RCC 7860 (cell line): ENCODE data around the gene TMEM131L.
A peak's percentile ranks its signal among the peaks of the same experiment; 100 is the strongest.
"Not testable (repeated sequence)": the region's sequence is repeated elsewhere in the genome, so short reads cannot be mapped to it uniquely, and the experiment has no call there.

Source experiments
- DNase-seq: peaks from one replicate; pipeline ENCODE4 v3.0.0-alpha.2; 2015; ENCODE audit warnings: low spot score
- FAIRE-seq: peaks from 2 replicates; lab custom pipeline; 2012; peaks lifted over from hg19 to GRCh38; lab: Jason Lieb, UNC

Gene TMEM131L, protein sequence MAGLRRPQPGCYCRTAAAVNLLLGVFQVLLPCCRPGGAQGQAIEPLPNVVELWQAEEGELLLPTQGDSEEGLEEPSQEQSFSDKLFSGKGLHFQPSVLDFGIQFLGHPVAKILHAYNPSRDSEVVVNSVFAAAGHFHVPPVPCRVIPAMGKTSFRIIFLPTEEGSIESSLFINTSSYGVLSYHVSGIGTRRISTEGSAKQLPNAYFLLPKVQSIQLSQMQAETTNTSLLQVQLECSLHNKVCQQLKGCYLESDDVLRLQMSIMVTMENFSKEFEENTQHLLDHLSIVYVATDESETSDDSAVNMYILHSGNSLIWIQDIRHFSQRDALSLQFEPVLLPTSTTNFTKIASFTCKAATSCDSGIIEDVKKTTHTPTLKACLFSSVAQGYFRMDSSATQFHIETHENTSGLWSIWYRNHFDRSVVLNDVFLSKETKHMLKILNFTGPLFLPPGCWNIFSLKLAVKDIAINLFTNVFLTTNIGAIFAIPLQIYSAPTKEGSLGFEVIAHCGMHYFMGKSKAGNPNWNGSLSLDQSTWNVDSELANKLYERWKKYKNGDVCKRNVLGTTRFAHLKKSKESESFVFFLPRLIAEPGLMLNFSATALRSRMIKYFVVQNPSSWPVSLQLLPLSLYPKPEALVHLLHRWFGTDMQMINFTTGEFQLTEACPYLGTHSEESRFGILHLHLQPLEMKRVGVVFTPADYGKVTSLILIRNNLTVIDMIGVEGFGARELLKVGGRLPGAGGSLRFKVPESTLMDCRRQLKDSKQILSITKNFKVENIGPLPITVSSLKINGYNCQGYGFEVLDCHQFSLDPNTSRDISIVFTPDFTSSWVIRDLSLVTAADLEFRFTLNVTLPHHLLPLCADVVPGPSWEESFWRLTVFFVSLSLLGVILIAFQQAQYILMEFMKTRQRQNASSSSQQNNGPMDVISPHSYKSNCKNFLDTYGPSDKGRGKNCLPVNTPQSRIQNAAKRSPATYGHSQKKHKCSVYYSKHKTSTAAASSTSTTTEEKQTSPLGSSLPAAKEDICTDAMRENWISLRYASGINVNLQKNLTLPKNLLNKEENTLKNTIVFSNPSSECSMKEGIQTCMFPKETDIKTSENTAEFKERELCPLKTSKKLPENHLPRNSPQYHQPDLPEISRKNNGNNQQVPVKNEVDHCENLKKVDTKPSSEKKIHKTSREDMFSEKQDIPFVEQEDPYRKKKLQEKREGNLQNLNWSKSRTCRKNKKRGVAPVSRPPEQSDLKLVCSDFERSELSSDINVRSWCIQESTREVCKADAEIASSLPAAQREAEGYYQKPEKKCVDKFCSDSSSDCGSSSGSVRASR (N-terminal part only)

DNA sequence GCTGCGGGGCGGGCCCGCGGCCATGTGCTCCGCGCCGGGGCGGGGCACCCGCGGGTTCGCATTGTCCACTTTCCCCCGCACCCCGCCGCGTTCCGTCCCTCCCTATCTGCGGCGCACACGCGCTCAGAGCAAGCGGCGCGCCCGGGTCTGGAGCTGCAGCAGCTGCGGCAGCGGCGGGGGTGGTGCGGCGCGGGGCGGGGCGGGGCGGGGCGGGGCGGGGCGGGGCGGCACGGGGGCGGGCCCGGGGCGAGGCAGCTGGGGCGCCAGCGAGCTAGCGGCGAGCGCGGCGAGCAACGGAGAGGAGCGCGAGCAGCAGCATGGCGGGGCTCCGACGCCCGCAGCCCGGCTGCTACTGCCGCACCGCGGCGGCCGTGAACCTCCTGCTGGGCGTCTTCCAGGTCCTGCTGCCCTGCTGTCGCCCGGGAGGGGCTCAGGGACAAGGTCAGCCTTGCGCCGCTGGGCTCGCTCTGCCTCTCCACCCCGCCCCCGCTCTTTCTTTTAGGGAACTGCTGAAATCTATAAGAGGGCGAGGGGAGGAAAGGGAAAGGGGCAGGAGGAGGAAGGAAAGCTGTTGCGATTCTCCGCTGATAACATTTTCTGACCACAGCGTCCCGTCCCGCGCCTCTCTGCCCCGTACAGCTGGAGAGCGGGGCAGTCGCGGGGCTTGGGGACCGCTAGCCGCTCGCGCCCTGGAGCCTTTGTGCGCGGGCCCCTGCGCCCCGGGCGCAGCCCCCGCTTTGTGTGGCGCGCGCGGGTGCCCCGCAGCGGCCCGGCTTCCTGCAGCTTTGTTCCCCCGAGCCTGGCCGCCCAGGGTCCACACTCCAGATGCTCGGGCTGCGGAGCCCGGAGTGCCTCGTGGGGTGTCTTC is at the start of gene TMEM131L:
Gene TMEM131L, plus strand, starts transcription at position 280 of the 868 bp plus-strand sequence. Its CDS starts 38 bp downstream, at position 318.
- FAIRE-seq, result no peak
- peak; percentile 20 for DNase-seq

DNA sequence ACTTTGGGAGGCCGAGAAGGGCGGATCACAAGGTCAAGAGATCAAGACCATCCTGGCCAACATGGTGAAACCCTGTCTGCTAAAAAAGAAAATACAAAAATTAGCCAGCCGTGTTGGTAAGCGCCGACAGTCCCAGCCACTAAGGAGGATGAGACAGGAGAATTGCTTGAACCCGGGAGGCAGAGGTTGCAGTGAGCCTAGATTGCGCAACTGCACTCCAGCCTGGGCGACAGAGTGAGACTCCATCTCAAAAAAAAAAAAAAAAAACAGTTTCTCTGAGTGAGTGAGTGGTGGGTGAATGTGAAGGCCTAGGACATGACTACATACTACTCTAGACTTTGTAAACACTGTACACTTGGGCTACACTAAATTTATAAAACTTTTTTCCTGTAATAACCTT is 49.7 kb upstream of the TMEM131L start:
- DNase-seq, FAIRE-seq: not testable (repeated sequence)

DNA sequence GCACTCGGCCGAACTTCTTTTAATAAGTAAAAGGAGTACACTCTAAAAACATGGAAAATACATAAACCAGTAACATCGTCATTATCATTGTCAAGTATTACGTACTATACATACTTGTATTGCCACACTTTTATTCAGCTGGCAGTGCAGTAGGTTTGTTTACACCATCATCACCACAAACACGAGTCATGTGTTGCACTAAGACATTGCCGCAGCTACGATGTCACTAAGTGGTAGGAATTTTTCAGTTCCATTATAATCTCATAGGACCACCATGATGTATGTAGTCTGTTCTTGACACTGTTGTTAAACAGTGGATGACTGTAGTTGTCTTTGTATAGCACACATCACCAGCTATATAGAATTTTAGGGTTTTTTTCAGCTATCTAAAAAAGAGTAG is 48.0 kb upstream of the TMEM131L start:
- FAIRE-seq (no peak), DNase-seq (no peak)

DNA sequence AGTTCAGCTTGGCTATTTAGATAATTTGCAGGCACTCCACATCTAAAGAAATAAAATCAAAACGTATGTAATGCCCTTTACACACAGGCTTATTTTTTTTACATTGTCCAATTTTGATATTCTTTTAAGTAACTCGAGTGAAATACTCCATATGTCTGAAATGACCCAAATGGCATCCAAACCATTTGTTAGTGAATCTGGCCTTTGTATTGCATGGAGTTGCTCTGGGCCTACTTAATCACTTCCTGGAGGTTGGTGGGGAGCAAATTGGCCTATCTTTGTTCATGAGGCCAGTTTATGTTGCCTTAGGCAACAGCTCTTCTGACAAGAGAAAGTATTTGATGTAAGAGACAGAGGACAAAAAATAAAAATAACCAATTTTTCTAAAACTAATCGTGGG is 47.6 kb upstream of the TMEM131L start:
- FAIRE-seq (no peak), DNase-seq (no peak)

DNA sequence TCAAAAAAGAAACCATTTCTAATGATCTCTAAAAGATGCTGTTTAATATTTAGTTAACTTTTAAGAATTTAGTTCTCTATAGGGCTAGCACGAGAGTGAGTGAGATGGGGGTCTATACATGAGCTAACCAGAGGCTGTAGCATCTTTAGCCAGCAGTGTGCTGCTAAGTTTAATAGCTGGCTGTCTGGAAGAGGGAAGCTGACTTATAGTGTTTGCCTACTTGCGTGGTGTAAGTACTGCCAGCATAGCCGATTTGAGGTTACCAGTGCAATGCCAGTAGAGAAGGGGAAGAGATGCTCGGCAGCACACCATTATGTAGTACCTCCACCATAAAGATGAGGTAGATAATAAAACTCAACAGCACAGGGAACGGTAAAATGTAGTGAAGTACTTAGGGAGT is 47.1 kb upstream of the TMEM131L start:
- FAIRE-seq (no peak), DNase-seq (no peak)

DNA sequence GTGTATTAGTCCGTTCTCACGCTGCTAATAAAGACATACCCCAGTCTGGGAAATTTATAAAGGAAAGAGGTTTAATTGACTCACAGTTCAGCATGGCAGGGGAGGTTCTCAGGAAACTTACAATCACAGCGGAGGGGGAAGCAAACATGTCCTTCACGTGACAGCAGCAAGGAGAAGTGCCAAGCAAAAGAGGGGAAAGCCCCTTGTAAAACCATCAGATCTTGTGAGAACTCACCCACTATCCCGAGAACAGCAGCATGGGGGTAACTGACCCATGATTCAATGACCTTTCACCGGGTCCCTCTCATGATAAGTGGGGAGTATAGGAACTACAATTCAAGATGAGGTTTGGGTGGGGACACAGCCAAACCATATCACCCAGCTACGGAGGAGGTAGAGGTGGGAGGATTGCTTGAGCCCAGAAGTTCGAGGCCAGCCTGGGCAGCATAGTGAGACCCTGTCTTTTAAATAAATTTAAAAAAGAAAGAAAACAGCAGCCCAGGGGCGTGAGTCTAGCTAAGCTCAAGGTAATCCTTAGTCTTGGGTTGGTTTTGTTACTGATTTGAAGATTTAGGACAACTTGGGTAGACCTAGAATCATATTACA is 46.4 kb upstream of the TMEM131L start:
- FAIRE-seq, result no peak
- no peak for DNase-seq

DNA sequence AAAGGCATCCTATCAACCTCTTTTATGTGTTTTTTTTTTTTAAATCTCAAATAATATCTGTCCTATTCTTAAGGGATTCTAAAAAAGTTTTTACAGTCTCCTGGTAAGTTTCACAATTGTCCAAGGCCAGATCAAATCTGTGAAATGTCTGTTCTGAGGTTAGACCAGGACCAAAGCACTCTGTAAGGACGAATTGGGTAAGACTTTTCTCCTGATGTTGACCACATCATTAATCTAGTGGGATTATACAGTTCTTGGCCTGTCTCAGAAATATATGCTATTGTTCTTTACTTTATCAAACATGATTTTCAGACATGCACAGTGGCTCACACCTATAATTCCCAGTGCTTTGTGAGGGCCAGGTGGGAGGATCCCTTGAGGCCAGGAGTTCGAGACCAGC is 45.8 kb upstream of the TMEM131L start:
- FAIRE-seq (no peak), DNase-seq (no peak)

DNA sequence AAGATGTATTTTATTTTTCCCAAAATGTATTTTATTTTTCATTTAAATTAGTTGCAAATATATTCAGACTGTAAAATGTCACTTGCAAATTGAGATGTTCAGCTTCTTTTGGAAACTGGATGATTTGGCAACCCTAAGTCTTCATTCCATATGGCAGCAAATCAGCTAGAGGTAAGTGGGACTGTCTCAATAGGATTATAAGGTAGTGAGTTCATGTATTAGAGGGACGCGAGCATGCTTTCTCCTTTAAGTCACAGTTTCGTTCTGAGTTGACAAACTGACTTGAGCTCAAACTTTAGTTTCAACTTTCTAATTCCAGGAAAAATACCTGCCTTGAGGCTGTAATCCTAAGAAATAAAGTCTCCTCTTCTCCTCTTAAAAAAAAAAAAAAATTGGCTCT is 44.2 kb upstream of the TMEM131L start:
- no peak for FAIRE-seq
- DNase-seq, result no peak

DNA sequence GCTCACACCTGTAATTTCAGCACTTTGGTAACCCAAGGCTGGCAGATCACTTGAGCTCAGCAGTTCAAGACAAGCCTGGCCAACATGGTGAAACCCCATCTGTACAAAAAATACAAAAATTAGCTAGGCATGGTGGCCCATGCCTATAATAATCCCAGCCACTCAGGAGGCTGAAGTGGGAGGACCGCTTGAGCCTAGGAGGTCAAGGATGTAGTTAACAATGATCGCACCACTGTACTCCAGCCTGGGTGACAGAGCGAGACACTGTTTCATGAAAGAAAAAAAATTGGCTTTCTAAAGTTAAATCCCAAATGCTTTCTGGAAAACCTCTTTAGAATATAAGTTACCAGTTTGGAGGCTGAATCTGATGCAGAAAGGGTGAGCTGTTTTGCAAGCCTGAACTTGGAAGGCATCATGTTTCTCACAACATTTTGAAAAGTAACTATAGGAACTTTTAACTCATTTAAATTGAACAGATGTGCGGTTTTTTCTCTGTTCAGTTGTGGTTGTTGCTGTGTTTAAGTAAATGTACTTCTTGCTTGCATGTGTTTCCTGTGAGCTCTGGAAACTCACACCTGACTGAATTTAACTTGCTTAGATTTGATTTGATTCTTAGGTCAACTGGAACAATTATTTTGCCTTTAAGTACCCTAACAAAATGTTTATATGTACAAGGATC is 39.8 kb upstream of the TMEM131L start:
- FAIRE-seq (no peak), DNase-seq (no peak)

DNA sequence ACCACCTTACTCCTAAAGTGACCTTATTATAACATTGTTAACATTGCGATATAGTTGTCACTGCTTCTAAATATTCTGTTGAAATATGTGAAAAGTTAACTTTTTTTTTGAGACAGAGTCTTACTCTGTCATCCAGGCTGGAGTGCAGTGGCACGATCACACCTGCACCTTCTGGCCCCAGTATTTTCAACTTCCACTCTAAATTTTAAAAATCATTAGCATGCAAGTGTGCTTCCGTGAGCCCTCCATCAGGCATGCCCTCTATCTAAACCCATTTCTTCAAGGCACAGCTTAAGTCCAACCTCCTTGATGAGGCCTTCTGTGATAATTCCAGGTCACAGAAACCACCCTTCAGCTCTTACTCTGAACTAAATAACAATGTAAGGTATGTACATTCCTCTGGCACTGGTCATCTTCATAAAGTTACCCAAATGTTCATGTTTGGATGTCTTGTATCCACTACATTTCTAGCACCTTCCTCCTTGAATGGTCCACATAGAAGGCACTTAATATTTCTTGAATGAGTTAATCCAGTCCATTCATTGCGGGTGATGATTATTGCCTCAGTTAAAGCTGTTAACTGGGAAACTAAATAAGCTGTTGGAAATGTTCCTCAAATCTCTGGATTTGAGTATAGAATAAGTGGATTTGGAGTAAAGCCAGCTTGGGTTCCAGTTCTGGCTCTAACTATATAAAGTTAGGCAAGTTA is 38.6 kb upstream of the TMEM131L start:
- no peak for FAIRE-seq
- no peak for DNase-seq

DNA sequence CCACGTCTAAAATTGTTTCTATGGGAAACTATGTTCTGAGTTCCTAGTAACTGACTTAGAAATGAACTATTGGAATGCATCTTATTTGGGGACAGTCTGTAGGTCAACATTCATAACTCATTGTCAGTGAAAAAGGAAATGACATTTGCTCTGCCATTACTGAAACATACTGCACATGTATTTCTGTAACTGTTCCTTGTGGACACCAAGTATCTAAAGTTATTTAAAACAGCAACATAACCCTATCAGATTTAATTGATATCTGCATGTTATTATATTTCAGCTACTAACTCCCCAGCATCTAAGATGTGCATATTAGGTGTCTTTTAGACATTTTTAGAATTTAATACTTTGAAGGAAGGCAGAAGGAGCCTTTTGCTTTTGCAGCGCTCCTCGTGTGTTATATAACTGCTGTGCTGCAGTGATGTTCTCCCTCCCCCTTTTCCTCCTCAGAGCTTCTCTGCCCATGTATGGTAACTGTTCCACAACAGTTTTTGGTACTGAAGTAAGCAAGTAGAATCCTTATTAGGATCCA is 37.2 kb upstream of the TMEM131L start:
- FAIRE-seq, result no peak
- no peak for DNase-seq

DNA sequence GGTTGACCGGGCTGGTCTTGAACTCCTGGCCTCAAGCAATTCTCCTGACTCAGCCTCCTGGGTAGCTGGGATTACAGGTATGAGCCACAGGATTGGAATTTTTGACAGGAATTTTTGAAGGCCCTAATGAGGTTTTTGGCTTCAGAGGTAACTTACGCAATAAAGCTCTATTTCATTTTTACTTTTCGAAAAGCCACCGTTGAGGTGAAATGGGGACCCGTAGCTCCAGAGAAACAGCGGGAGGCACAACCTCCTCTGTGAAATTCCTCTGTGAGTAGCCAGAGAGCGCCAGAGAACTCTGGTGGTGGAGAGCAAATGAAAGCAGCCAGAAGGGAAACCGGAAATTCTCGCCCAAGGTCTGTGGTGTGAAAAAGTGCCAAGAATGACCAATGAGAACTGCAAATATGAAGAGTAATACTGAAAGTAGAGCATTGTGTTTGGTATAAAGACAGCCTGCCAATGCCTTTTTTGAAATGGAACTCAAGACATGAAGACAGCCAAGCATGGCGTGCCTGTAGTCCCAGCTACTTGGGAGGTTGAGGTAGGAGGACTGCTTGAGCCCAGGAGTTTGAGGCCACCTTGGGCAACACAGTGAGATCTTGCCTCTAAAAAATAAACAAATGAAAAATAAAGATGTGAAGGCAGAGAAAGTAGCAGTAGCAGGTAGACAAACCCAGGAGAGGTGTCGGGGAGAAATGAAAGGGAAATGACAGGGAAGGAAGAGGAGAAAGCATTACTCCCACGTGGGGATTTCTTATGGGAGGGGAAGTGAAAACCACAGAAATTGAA is 33.0 kb upstream of the TMEM131L start:
- peak; percentile 55 for DNase-seq
- FAIRE-seq, result no peak

DNA sequence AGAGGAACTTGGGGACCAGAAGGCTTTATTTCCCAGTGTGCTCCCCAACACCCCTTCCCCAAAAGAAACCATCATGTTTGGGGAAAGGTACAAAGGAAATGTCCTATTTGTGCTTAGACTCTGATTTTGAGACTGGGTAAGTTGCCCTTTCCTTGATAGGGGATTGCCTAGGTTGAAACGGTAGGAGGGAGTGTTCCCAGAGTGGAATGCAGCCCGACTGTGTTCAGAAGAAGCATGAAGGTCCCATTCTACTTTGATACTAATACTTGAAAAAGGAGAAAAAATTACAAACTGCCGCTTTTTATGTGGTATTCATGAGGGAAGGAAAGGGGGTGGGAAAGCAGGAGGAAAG is 32.4 kb upstream of the TMEM131L start:
- DNase-seq (no peak), FAIRE-seq (no peak)

DNA sequence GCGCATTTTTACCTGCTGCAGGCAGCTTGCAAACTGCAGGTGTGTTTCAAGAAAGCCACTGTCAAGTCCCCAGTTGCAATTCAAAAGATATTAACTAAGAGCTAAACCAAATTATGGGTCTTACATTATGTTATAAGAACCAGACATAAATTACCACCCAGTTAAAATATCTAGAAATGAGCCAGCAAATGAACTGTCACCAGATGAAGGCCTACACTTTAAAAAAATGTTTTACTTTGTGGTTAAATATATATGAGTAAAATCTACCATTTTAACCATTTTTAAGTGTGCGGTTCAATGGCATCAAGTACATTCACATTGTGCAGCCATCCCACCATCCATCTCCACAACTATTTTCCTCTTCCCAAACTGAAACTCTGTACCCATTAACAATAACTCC is 32.0 kb upstream of the TMEM131L start:
- no peak for FAIRE-seq

DNA sequence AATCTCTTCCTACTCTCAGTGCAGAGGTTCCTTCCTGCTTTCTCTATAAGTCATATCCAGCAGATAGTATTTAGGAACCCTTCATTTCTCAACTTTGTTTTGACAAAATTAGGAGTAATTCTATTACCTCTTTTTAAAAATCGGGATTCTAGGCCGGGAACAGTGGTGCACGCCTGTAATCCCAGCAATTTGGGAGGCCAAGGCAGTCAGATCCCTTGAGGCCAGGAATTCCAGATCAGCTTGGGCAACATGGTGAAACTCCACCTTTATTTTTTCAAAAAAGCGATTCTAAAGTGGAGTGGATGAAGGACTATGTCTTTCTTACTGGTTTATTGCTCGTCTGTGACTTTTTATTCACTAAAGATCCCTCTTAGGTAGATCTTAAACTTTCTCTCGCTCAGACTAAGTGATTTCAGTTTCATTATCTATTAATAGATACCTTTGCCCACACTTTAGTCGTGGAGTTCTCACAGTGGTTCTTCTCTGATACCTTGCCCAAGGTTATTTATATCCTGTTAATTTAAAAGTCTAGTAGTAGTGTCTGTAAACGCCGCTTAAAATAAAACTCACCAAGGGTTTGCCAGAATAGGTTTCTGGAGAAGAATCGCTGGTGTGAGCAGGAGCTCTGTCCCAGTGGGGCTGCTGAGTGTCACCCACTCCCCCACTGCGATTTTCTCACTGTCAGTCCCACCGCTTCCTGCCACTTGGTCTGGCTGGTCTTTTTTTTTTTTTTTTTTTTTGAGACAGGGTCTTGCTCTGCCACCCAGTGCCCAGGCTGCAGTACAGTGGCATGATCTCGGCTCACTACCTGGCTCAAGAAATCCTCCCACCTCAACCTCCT is 27.0 kb upstream of the TMEM131L start:
- DNase-seq (no peak), FAIRE-seq (no peak)

More for the DNA sequence above, 32.0 kb upstream of the TMEM131L start:
- no peak for DNase-seq

DNA sequence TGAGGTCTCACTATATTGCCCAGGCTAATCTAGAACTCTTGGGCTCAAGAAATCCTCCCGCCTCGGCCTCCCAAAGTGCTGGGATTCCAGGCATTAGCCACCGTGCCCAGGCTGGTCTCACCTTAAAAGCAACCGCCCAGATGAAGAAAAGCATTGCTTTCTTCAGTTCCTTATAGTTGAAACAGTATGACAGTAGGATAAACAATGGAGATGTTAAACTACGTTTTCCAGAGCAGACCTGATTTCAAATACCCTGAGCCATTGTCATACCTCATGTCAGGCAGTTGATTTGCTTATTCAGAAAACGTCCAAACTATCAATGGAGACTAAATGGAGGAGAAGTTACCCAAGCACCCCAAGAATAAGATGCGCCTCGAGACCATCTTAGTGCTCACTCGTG is 26.3 kb upstream of the TMEM131L start:
- FAIRE-seq (no peak), DNase-seq (no peak)

DNA sequence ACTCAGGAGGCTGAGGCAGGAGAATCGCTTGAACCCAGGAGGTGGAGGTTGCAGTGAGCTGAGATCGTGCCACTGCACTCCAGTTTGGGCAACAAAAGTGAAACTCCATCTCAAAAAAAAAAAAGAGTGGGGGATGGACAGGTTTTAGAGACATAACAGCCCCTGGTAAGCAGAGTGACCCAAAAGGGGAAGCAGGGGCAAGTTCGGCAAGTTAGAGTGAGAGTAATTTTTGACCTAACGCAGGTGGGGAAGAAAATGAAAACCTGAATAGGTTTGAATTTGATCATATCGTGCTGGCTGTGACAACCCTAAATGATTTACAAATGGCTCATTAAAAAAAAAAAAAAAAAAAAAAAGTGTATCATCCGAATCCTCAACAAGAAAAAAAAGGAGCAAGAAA is 25.7 kb upstream of the TMEM131L start:
- DNase-seq (no peak), FAIRE-seq (no peak)
